ENCODE results near the gene SHOX.

DNA sequence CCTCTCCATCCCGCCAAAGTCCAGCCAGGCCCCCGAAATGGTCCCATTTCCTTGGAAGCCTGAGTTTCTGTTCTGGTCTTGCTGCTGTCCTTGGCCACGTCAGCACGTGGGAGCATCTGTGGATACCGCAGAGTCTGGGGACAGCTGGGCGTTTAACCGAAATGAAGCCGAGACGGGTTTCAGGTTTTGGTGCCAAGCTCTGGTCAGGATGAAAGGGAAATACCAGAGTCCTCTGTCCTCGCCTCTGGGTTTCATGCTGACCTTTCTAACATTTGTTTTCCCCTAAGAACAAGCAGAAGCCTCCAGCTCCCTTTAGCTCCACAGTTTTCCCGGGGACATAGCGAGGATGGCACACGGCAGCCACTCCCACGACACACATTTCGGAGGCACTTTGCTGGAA lies 19.7 kb downstream of the SHOX start:
- TF ChIP-seq EZH2 (IDR thresholded peaks at IDR 0.05; ENCODE audit: insufficient read depth, poor library complexity, severe bottlenecking) (no peak), EZH2phosphoT487 (IDR thresholded peaks at IDR 0.05; ENCODE audit: insufficient read depth, low read depth) (no peak)
